Gastrocnemius medialis (tissue), 4 donors: Measurements from ENCODE around the gene SCGB3A2. TPM values are rescaled to one million over a fixed set of nuclear protein-coding genes. Genes with fewer than 3 reads are reported as not detected.
A peak's percentile ranks its signal among the peaks of the same experiment; 100 is the strongest.

ENCODE experiments used
- ATAC-seq, 2 donors: fragments of 150-250 bp; one replicate each; pipeline ENCODE4 v1.9.1; 2016
- DNase-seq, 2 donors: peaks; one replicate each; pipeline ENCODE4 v3.0.0-alpha.2; 2019
- H3K27ac ChIP-seq, 4 donors: fragments of 200-600 bp; sonication (generic); 1 replicate in 1 of 4; 2 replicates in 3 of 4; pipeline ENCODE4 v1.5.1; 2016 to 2018; ENCODE audit warnings: mild to moderate bottlenecking in 2 of 4, moderate library complexity in 1 of 4
- H3K27me3 ChIP-seq, 3 donors: fragments of 200-600 bp; sonication (generic) in 2 of 3; 1 replicate in 1 of 3; 2 replicates in 2 of 3; pipeline versions ENCODE4 v1.5.1 to v1.6.0; 2016 to 2019; ENCODE audit warnings: mild to moderate bottlenecking in 1 of 3, moderate library complexity in 1 of 3
- H3K36me3 ChIP-seq, 2 donors: fragments of 200-600 bp; sonication (generic) in 1 of 2; one replicate each; pipeline ENCODE4 v1.5.1; 2017 to 2018
- H3K4me1 ChIP-seq, 2 donors: fragments of 200-600 bp; sonication (generic) in 1 of 2; one replicate each; pipeline ENCODE4 v1.5.1; 2016 to 2017; ENCODE audit warnings: mild to moderate bottlenecking in 2 of 2
- H3K4me3 ChIP-seq, 4 donors: fragments of 200-600 bp; sonication (generic) in 3 of 4; 1 replicate in 1 of 4; 2 replicates in 3 of 4; pipeline ENCODE4 v1.5.1; 2016 to 2019; ENCODE audit warnings: mild to moderate bottlenecking in 2 of 4
- H3K9me3 ChIP-seq, 3 donors: fragments of 200-600 bp; sonication (generic) in 2 of 3; 1 replicate in 1 of 3; 2 replicates in 2 of 3; pipeline ENCODE4 v1.5.1; 2016 to 2019
- CTCF ChIP-seq, 5 experiments: fragments of 450-650 bp in 3 of 5; fragments of 200-600 bp in 2 of 5; sonication (generic) in 2 of 5; IDR thresholded peaks in 4 of 5; conservative IDR thresholded peaks in 1 of 5; 1 replicate in 4 of 5; 2 replicates in 1 of 5; pipeline ENCODE4 v1.5.1; 2016 to 2019; ENCODE audit warnings: antibody characterized with exemption in 5 of 5, mild to moderate bottlenecking in 3 of 5, moderate library complexity in 3 of 5
- POLR2A ChIP-seq, 2 donors: fragments of 450-650 bp; IDR thresholded peaks; one replicate each; pipeline ENCODE4 v1.6.1; 2017; ENCODE audit warnings: antibody characterized with exemption in 2 of 2, mild to moderate bottlenecking in 2 of 2, moderate library complexity in 2 of 2
- in situ Hi-C, 4 donors: fragments of 200-750 bp; cut with MboI; loops; one replicate each; pipeline versions ENCODE4 v1.15.0 to v1.8.0; 2017; ENCODE audit warnings: low sequenced_read_pairs in 4 of 4
- intact Hi-C: fragments of 100-400 bp; cut with DNase I; formaldehyde crosslinking; loops from one replicate; pipeline ENCODE4 v1.15.1; 2023; ENCODE audit warnings: low total_unique reads
- total RNA-seq, 4 donors: library from RNA; depleted of rRNA; stranded (reverse); fragments of >200 nt; gene quantifications; one replicate each; pipeline versions ENCODE4 v1.1.0 to v1.2.3, GENCODE V29; 2016

The SCGB3A2 gene
- total RNA-seq, 4 donors from 2014 or later, result not detected

- intact Hi-C loops, result no loop called here
Observed at GRCh38 chr5:147857302-147858129, 21.0 kb upstream of the SCGB3A2 start.

GRCh38 chr5:147858565-147858964, 19.9 kb upstream of the SCGB3A2 start:
- intact Hi-C loops, result no loop called here
- in situ Hi-C loops, result loop anchor here in 1 of 4 donors (10.0 kb wide), 1 partner anchor 76 kb away; no protein-coding TSS in a partner anchor
- ATAC-seq (no peak), DNase-seq (no peak)
- Histone ChIP-seq H3K9me3 (no peaks in the 10 kb centered on the region), H3K36me3 (no peaks in the 10 kb centered on the region), H3K27ac (no peak overlapping the region), H3K4me1 (no peaks in the 10 kb centered on the region), H3K4me3 (no peak overlapping the region), H3K27me3 (no peaks in the 10 kb centered on the region)
- no peak for TF ChIP-seq POLR2A (IDR thresholded peaks at IDR 0.05)
- no peak for TF ChIP-seq CTCF (IDR thresholded peaks at IDR 0.05 in 4 of 5, conservative IDR thresholded peaks at IDR 0.05 in 1 of 5)

More at GRCh38 chr5:147857302-147858129, 21.0 kb upstream of the SCGB3A2 start:
- ATAC-seq (no peak), DNase-seq (no peak)
- no peak overlapping the region for H3K4me3 ChIP-seq
- H3K27me3 ChIP-seq, result no peaks in the 10 kb centered on the region
- no peaks in the 10 kb centered on the region for H3K9me3 ChIP-seq
- H3K36me3 ChIP-seq, result no peaks in the 10 kb centered on the region
- in situ Hi-C loops, result loop anchor here in 1 of 4 donors (10.0 kb wide), 1 partner anchor 77 kb away; no protein-coding TSS in a partner anchor
- H3K27ac ChIP-seq, result no peak overlapping the region
- no peaks in the 10 kb centered on the region for H3K4me1 ChIP-seq
- no peak for TF ChIP-seq POLR2A (IDR thresholded peaks at IDR 0.05)
- TF ChIP-seq CTCF (IDR thresholded peaks at IDR 0.05 in 4 of 5, conservative IDR thresholded peaks at IDR 0.05 in 1 of 5), result peak; percentile 31 to 70 (median 51)

GRCh38 chr5:147859962-147860640, 18.4 kb upstream of the SCGB3A2 start:
- H3K27me3 ChIP-seq, result no peaks in the 10 kb centered on the region
- intact Hi-C loops, result no loop called here
- H3K4me1 ChIP-seq, result no peaks in the 10 kb centered on the region
- DNase-seq (no peak), ATAC-seq (no peak)
- TF ChIP-seq POLR2A (IDR thresholded peaks at IDR 0.05) (no peak), CTCF (IDR thresholded peaks at IDR 0.05 in 4 of 5, conservative IDR thresholded peaks at IDR 0.05 in 1 of 5) (no peak)
- in situ Hi-C loops, result loop anchor here in 1 of 4 donors (10.0 kb wide), 1 partner anchor 75 kb away; no protein-coding TSS in a partner anchor
- H3K9me3 ChIP-seq, result no peaks in the 10 kb centered on the region
- no peak overlapping the region for H3K27ac ChIP-seq
- H3K36me3 ChIP-seq, result no peaks in the 10 kb centered on the region
- H3K4me3 ChIP-seq, result no peak overlapping the region

GRCh38 chr5:147860641-147861025, 17.9 kb upstream of the SCGB3A2 start:
- no peaks in the 10 kb centered on the region for H3K9me3 ChIP-seq
- ATAC-seq, result no peak
- no peaks in the 10 kb centered on the region for H3K4me1 ChIP-seq
- in situ Hi-C loops (no loop called here), intact Hi-C loops (no loop called here)
- no peak overlapping the region for H3K4me3 ChIP-seq
- TF ChIP-seq CTCF (IDR thresholded peaks at IDR 0.05 in 4 of 5, conservative IDR thresholded peaks at IDR 0.05 in 1 of 5), result no peak
- no peak for TF ChIP-seq POLR2A (IDR thresholded peaks at IDR 0.05)
- no peaks in the 10 kb centered on the region for H3K36me3 ChIP-seq
- no peaks in the 10 kb centered on the region for H3K27me3 ChIP-seq
- DNase-seq, result no peak
- H3K27ac ChIP-seq, result no peak overlapping the region
